Measurements from ENCODE around the gene TRIM38. TPM values are rescaled to one million over a fixed set of nuclear protein-coding genes. Genes with fewer than 3 reads are reported as not detected.
"Not testable (repeated sequence)": the region's sequence is repeated elsewhere in the genome, so short reads cannot be mapped to it uniquely, and the experiment has no call there.

Gene TRIM38
- total and polyA plus RNA-seq, 2 experiments from 2014 or later: 5.2 to 8.6 TPM

DNA sequence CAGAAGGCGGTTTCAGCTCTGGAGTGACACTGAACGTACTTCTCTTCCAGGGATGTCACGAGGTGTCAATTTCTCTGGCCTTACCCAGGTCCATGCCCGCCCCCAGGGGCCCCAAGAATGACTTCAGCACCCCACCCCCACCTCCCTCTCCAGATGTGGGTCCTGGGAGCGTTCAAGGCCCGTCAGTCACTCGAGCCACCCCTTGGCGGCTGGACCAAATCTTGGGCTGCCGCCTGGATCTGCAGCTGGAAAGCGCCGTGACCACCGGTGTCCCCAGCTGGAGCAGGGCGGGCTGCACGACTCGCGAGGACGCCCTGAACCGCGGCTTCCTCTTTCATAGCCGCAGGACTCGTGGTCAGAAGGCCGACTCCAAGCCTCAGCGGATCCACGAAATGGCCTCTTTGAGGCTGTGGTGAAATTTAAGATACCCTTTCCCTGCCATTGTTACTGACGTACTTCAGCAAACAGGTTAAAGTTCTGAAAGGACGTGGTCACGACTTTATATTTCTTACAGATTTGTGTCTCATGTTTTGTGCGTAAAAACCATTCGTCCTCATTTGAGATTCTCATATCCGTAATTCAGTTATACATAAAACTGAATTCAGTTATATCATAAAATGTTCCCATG is 29.3 kb downstream of the TRIM38 start:
- no peak for TF ChIP-seq EZH2 (IDR thresholded peaks at IDR 0.05; ENCODE audit: borderline replicate concordance)
- TF ChIP-seq EZH2phosphoT487 (IDR thresholded peaks at IDR 0.05; ENCODE audit: low read depth, severe bottlenecking, unreplicated experiment): no peak
- TF ChIP-seq, protein P1, sequence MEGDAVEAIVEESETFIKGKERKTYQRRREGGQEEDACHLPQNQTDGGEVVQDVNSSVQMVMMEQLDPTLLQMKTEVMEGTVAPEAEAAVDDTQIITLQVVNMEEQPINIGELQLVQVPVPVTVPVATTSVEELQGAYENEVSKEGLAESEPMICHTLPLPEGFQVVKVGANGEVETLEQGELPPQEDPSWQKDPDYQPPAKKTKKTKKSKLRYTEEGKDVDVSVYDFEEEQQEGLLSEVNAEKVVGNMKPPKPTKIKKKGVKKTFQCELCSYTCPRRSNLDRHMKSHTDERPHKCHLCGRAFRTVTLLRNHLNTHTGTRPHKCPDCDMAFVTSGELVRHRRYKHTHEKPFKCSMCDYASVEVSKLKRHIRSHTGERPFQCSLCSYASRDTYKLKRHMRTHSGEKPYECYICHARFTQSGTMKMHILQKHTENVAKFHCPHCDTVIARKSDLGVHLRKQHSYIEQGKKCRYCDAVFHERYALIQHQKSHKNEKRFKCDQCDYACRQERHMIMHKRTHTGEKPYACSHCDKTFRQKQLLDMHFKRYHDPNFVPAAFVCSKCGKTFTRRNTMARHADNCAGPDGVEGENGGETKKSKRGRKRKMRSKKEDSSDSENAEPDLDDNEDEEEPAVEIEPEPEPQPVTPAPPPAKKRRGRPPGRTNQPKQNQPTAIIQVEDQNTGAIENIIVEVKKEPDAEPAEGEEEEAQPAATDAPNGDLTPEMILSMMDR (IDR thresholded peaks at IDR 0.05; ENCODE audit: poor library complexity): no peak
- Histone ChIP-seq H3K79me2 (peaks cover 5% of the 10 kb centered on the region), H3K9me3 (ENCODE audit: low read depth) (no peaks in the 10 kb centered on the region), H3K9me2 (replicated peaks; ENCODE audit: insufficient read depth) (no peaks in the 10 kb centered on the region), H3K27me3 (no peaks in the 10 kb centered on the region), H3K4me1 (ENCODE audit: insufficient read depth) (no peaks in the 10 kb centered on the region), H2AFZ (peak overlapping the region; percentile 80), H3K36me3 (replicated peaks; ENCODE audit: insufficient read depth, low read depth) (no peaks in the 10 kb centered on the region), H3K27ac (peak overlapping the region; percentile 95), H3K4me3 (peak overlapping the region; percentile 56), H3K4me2 (peak overlapping the region; percentile 89), H4K20me1 (ENCODE audit: insufficient read depth, poor library complexity, severe bottlenecking) (no peaks in the 10 kb centered on the region)
- 3% methylated on average over 29 of the region's 30 CpGs for WGBS (ENCODE audit: low lambda C conversion rate, missing lambda C conversion rate)
- DNase-seq (ENCODE audit: low spot score): peak; percentile 81

GRCh38 chr6:25992413-25993340 is 30.1 kb downstream of the TRIM38 start:
- no peaks in the 10 kb centered on the region for H3K9me2 ChIP-seq (replicated peaks; ENCODE audit: insufficient read depth)
- H3K79me2 ChIP-seq: peaks cover 5% of the 10 kb centered on the region
- peak overlapping the region; percentile 79 for H3K4me3 ChIP-seq
- H3K27ac ChIP-seq: peak overlapping the region; percentile 95
- 7% methylated on average over 47 of the region's 52 CpGs for WGBS (ENCODE audit: low lambda C conversion rate, missing lambda C conversion rate)
- H3K9me3 ChIP-seq (ENCODE audit: low read depth): no peaks in the 10 kb centered on the region
- TF ChIP-seq, protein P1 (IDR thresholded peaks at IDR 0.05; ENCODE audit: poor library complexity): peak; percentile 99
- no peak for TF ChIP-seq EZH2phosphoT487 (IDR thresholded peaks at IDR 0.05; ENCODE audit: low read depth, severe bottlenecking, unreplicated experiment)
- no peaks in the 10 kb centered on the region for H3K4me1 ChIP-seq (ENCODE audit: insufficient read depth)
- peak overlapping the region; percentile 89 for H3K4me2 ChIP-seq
- DNase-seq (ENCODE audit: low spot score): peak; percentile 97
- H2AFZ ChIP-seq: peak overlapping the region; percentile 96
- no peaks in the 10 kb centered on the region for H4K20me1 ChIP-seq (ENCODE audit: insufficient read depth, poor library complexity, severe bottlenecking)
- H3K27me3 ChIP-seq: no peaks in the 10 kb centered on the region
- H3K36me3 ChIP-seq (replicated peaks; ENCODE audit: insufficient read depth, low read depth): no peaks in the 10 kb centered on the region

GRCh38 chr6:25993341-25993684 is 30.7 kb downstream of the TRIM38 start:
- H3K36me3 ChIP-seq (replicated peaks; ENCODE audit: insufficient read depth, low read depth); DNase-seq (ENCODE audit: low spot score); H3K9me2 ChIP-seq (replicated peaks; ENCODE audit: insufficient read depth); H3K27me3 ChIP-seq; H3K9me3 ChIP-seq (ENCODE audit: low read depth); H3K4me1 ChIP-seq (ENCODE audit: insufficient read depth); H4K20me1 ChIP-seq (ENCODE audit: insufficient read depth, poor library complexity, severe bottlenecking); H3K79me2 ChIP-seq: not testable (repeated sequence)
- peak overlapping the region; percentile 89 for H3K4me2 ChIP-seq
- peak overlapping the region; percentile 95 for H3K27ac ChIP-seq
- 73% methylated on average over 7 of the region's 7 CpGs for WGBS (ENCODE audit: low lambda C conversion rate, missing lambda C conversion rate)
- peak overlapping the region; percentile 79 for H3K4me3 ChIP-seq
- H2AFZ ChIP-seq: peak overlapping the region; percentile 96

- H3K27ac ChIP-seq: no peak overlapping the region
- H3K79me2 ChIP-seq: peaks cover 5% of the 10 kb centered on the region
- H3K27me3 ChIP-seq: no peaks in the 10 kb centered on the region
- no peak overlapping the region for H3K4me2 ChIP-seq
- TF ChIP-seq EZH2 (IDR thresholded peaks at IDR 0.05; ENCODE audit: borderline replicate concordance) (no peak), EZH2phosphoT487 (IDR thresholded peaks at IDR 0.05; ENCODE audit: low read depth, severe bottlenecking, unreplicated experiment) (no peak)
- TF ChIP-seq, protein P1 (IDR thresholded peaks at IDR 0.05; ENCODE audit: poor library complexity): no peak
- DNase-seq (ENCODE audit: low spot score): no peak
- H3K9me2 ChIP-seq (replicated peaks; ENCODE audit: insufficient read depth): no peaks in the 10 kb centered on the region
- 100% methylated on average over 1 of the region's 1 CpG for WGBS (ENCODE audit: low lambda C conversion rate, missing lambda C conversion rate)
- no peak overlapping the region for H3K4me3 ChIP-seq
- H4K20me1 ChIP-seq (ENCODE audit: insufficient read depth, poor library complexity, severe bottlenecking): no peaks in the 10 kb centered on the region
- H3K36me3 ChIP-seq (replicated peaks; ENCODE audit: insufficient read depth, low read depth): no peaks in the 10 kb centered on the region
- no peak overlapping the region for H2AFZ ChIP-seq
- H3K4me1 ChIP-seq (ENCODE audit: insufficient read depth): no peaks in the 10 kb centered on the region
- no peaks in the 10 kb centered on the region for H3K9me3 ChIP-seq (ENCODE audit: low read depth)
Observed at GRCh38 chr6:25995507-25995906, 32.9 kb downstream of the TRIM38 start.
